BLaER1 treated with 17β-estradiol and CSF1 and Interleukin-3, amounts not matched to agents 10 nM and 100 nM (cell line): ENCODE data around the gene FTH1.
"Not testable (repeated sequence)": the region's sequence is repeated elsewhere in the genome, so short reads cannot be mapped to it uniquely, and the experiment has no call there.

Source experiments
- H3K27ac ChIP-seq, 11 experiments: shearing (Covaris generic); formaldehyde crosslinking; 2 replicates each; pipeline ENCODE4 v1.8.1; 2022
- H3K27me3 ChIP-seq, 11 experiments: shearing (Covaris generic); formaldehyde crosslinking; 2 replicates each; pipeline ENCODE4 v1.8.1; 2022
- H3K36me3 ChIP-seq, 11 experiments: shearing (Covaris generic); formaldehyde crosslinking; 2 replicates each; pipeline ENCODE4 v1.8.1; 2022
- H3K4me1 ChIP-seq, 10 experiments: shearing (Covaris generic); formaldehyde crosslinking; 2 replicates each; pipeline ENCODE4 v1.8.1; 2022
- H3K4me2 ChIP-seq, 11 experiments: shearing (Covaris generic); formaldehyde crosslinking; 2 replicates each; pipeline ENCODE4 v1.8.1; 2022
- H3K4me3 ChIP-seq, 10 experiments: shearing (Covaris generic); formaldehyde crosslinking; 2 replicates each; pipeline ENCODE4 v1.8.1; 2022
- H3K9ac ChIP-seq, 11 experiments: shearing (Covaris generic); formaldehyde crosslinking; 2 replicates each; pipeline ENCODE4 v1.8.1; 2022
- H3K9me3 ChIP-seq, 11 experiments: shearing (Covaris generic); formaldehyde crosslinking; replicated peaks in 1 of 11; 2 replicates each; pipeline ENCODE4 v1.8.1; 2022
- H4K20me1 ChIP-seq, 11 experiments: shearing (Covaris generic); formaldehyde crosslinking; 2 replicates each; pipeline ENCODE4 v1.8.1; 2022
- Cebpa-rat ChIP-seq, 11 experiments: shearing (Covaris generic); IDR thresholded peaks; 2 replicates each; pipeline ENCODE4 v1.8.1; 2022

The FTH1 gene

GRCh38 chr11:61969838-61970662 is 2.6 kb upstream of the FTH1 start:
- H3K9ac ChIP-seq: peak overlapping the region; percentile 80 to 100 (median 97); a peak in 21 of 22 replicates
- H4K20me1 ChIP-seq: peaks cover 22 to 24% (median 23%) of the 10 kb centered on the region in 11 experiments
- H3K4me3 ChIP-seq: peak overlapping the region in 5 of 10 experiments; percentile 46 to 98 (median 89); a peak in 9 of 20 replicates
- peaks cover 52 to 76% (median 68%) of the 10 kb centered on the region in 10 experiments for H3K4me1 ChIP-seq
- peaks cover 0 to 13% (median 0%) of the 10 kb centered on the region in 11 experiments; a peak in 3 of 22 replicates for H3K9me3 ChIP-seq
- H3K4me2 ChIP-seq: peak overlapping the region; percentile 84 to 98 (median 91)
- peak overlapping the region; percentile 92 to 100 (median 98) for H3K27ac ChIP-seq
- H3K36me3 ChIP-seq: peaks cover 10 to 23% (median 19%) of the 10 kb centered on the region in 11 experiments
- peak in 2 of 11 experiments; percentile 65; a peak in 2 of 22 replicates for TF ChIP-seq Cebpa-rat (IDR thresholded peaks at IDR 0.05)
- peaks cover 0 to 2% (median 0%) of the 10 kb centered on the region in 11 experiments; a peak in 1 of 22 replicates for H3K27me3 ChIP-seq

GRCh38 chr11:61969391-61969758 is 1.9 kb upstream of the FTH1 start:
- Histone ChIP-seq H3K27ac (peak overlapping the region; percentile 92 to 100 (median 98)), H3K4me1 (peaks cover 45 to 80% (median 68%) of the 10 kb centered on the region in 10 experiments), H3K4me2 (peak overlapping the region; percentile 84 to 98 (median 89); a peak in 21 of 22 replicates)

DNA sequence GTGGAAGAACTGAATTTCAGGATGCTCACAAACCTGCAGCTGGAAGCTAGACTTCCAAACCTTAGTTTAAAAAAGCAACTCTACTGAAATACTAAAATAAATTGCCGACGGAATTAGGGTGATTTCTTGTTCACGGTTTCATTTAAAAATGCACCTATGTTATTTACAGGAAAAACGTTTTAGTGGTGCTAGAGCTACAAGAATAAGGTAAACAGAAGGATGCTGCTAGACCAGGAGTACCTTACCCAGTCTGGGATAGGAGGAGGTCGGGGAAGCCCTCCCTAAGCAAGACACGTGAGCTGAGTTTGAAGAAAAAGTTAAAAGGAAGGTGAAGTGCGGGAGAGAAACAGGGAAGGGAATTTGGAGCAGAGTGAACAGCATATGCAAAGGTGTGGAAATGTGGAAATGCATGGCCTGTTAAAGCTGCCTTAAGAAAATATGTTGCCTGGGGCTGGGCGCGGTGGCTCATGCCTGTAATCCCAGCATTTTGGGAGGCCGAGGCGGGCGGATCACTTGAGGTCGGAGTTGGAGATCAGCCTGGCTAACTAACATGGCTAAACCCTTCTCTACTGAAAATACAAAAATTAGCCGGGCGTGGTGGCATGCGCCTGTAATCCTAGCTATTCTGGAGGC is 1.4 kb upstream of the FTH1 start:
- H3K4me2 ChIP-seq: peak overlapping the region; percentile 84 to 98 (median 89)
- peaks cover 29 to 36% (median 34%) of the 10 kb centered on the region in 11 experiments for H4K20me1 ChIP-seq
- H3K27ac ChIP-seq: peak overlapping the region; percentile 94 to 100 (median 98)
- TF ChIP-seq Cebpa-rat (IDR thresholded peaks at IDR 0.05): no peak
- H3K9ac ChIP-seq: peak overlapping the region; percentile 85 to 100 (median 97)
- peaks cover 40 to 81% (median 68%) of the 10 kb centered on the region in 10 experiments for H3K4me1 ChIP-seq
- peaks cover 21 to 35% (median 31%) of the 10 kb centered on the region in 11 experiments for H3K36me3 ChIP-seq
- no peaks in the 10 kb centered on the region for H3K27me3 ChIP-seq
- peaks cover 0 to 13% (median 0%) of the 10 kb centered on the region in 11 experiments; a peak in 3 of 22 replicates for H3K9me3 ChIP-seq
- peak overlapping the region; percentile 78 to 99 (median 94); a peak in 19 of 20 replicates for H3K4me3 ChIP-seq

More at GRCh38 chr11:61969391-61969758, 1.9 kb upstream of the FTH1 start:
- Histone ChIP-seq H4K20me1 (peaks cover 29 to 31% (median 30%) of the 10 kb centered on the region in 11 experiments), H3K4me3 (peak overlapping the region in 6 of 10 experiments; percentile 82 to 98 (median 94); a peak in 11 of 20 replicates), H3K9ac (peak overlapping the region in 10 of 11 experiments; percentile 85 to 100 (median 98); a peak in 17 of 22 replicates), H3K27me3 (no peaks in the 10 kb centered on the region), H3K36me3 (peaks cover 16 to 30% (median 26%) of the 10 kb centered on the region in 11 experiments), H3K9me3 (peaks cover 0 to 13% (median 0%) of the 10 kb centered on the region in 11 experiments; a peak in 3 of 22 replicates)
- TF ChIP-seq Cebpa-rat (IDR thresholded peaks at IDR 0.05): no peak

GRCh38 chr11:61967924-61968757 is 707 bp upstream of the FTH1 start:
- Histone ChIP-seq H4K20me1 (peaks cover 29 to 40% (median 37%) of the 10 kb centered on the region in 11 experiments), H3K9me3 (peaks cover 0 to 13% (median 0%) of the 10 kb centered on the region in 11 experiments; a peak in 3 of 22 replicates), H3K27ac (peak overlapping the region; percentile 94 to 100 (median 98)), H3K9ac (peak overlapping the region; percentile 85 to 100 (median 97)), H3K36me3 (peaks cover 23 to 35% (median 33%) of the 10 kb centered on the region in 11 experiments), H3K27me3 (no peaks in the 10 kb centered on the region), H3K4me1 (peaks cover 33 to 81% (median 68%) of the 10 kb centered on the region in 10 experiments), H3K4me2 (peak overlapping the region; percentile 84 to 98 (median 89)), H3K4me3 (peak overlapping the region; percentile 78 to 99 (median 94))
- TF ChIP-seq Cebpa-rat (IDR thresholded peaks at IDR 0.05): no peak

DNA sequence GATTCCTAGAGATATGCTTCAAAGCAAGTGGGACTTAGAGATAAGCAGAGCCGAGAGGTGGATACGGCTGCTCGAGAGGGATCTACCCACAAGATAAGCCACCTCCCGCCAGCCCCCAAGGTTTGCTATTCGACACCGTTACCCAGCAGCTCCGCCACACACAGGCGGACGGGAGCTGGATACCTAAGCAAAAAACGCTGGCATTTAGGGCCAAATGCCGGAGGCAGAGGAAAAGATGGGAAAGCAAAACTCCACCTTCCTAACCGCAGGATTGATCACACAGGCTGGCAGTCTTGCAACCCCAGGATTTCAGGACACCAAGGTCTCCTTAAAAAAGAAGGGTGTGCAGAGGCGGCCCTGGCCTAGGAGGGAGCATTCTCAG is 709 bp downstream of the FTH1 start:
- peak overlapping the region; percentile 94 to 100 (median 98) for H3K27ac ChIP-seq
- H4K20me1 ChIP-seq: peaks cover 29 to 54% (median 38%) of the 10 kb centered on the region in 11 experiments
- peak overlapping the region; percentile 85 to 100 (median 97) for H3K9ac ChIP-seq
- peaks cover 35 to 83% (median 70%) of the 10 kb centered on the region in 10 experiments for H3K4me1 ChIP-seq
- peaks cover 23 to 39% (median 33%) of the 10 kb centered on the region in 11 experiments for H3K36me3 ChIP-seq
- TF ChIP-seq Cebpa-rat (IDR thresholded peaks at IDR 0.05): no peak
- peaks cover 0 to 13% (median 0%) of the 10 kb centered on the region in 11 experiments; a peak in 3 of 22 replicates for H3K9me3 ChIP-seq
- peak overlapping the region; percentile 78 to 99 (median 94) for H3K4me3 ChIP-seq
- H3K4me2 ChIP-seq: peak overlapping the region; percentile 38 to 95 (median 86); a peak in 19 of 22 replicates
- H3K27me3 ChIP-seq: no peaks in the 10 kb centered on the region

DNA sequence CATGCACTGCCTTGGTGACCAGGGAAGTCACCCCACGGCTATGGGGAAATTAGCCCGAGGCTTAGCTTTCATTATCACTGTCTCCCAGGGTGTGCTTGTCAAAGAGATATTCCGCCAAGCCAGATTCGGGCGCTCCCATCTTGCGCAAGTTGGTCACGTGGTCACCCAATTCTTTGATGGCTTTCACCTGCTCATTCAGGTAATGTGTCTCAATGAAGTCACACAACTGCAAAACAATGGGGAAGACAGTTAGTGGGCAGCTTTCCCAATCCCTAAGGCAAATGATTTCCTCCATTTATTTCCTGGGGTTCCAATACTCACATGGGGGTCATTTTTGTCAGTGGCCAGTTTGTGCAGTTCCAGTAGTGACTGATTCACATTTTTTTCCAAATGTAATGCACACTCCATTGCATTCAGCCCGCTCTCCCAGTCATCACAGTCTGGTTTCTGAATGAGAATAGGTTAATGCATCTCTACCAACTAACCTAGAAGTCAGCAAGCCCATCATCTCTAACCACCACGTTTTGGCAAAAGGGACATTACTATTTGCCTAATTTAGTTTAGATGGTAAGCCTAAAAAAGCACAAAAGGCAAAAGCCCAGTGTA is 2.7 kb downstream of the FTH1 start:
- Histone ChIP-seq H4K20me1 (peaks cover 29 to 66% (median 38%) of the 10 kb centered on the region in 11 experiments), H3K36me3 (peaks cover 23 to 59% (median 33%) of the 10 kb centered on the region in 11 experiments), H3K4me1 (peaks cover 41 to 64% (median 60%) of the 10 kb centered on the region in 10 experiments), H3K27ac (peak overlapping the region; percentile 94 to 100 (median 98)), H3K4me3 (peak overlapping the region; percentile 78 to 99 (median 94)), H3K4me2 (peak overlapping the region; percentile 48 to 95 (median 86)), H3K9me3 (peaks cover 0 to 13% (median 0%) of the 10 kb centered on the region in 11 experiments; a peak in 3 of 22 replicates), H3K9ac (peak overlapping the region; percentile 85 to 100 (median 97))
- H3K27me3 ChIP-seq: not testable (repeated sequence)
- TF ChIP-seq Cebpa-rat (IDR thresholded peaks at IDR 0.05): 0 out of 22 replicates have a peak, but pooled peaks of 1 of the 11 experiments have one; percentile 42

- Histone ChIP-seq H3K27ac (peak overlapping the region; percentile 94 to 100 (median 98)), H3K27me3 (no peaks in the 10 kb centered on the region), H3K4me2 (peak overlapping the region; percentile 48 to 95 (median 86); a peak in 21 of 22 replicates), H3K4me1 (peaks cover 41 to 63% (median 56%) of the 10 kb centered on the region in 10 experiments), H4K20me1 (peaks cover 29 to 72% (median 38%) of the 10 kb centered on the region in 11 experiments), H3K9me3 (peaks cover 0 to 13% (median 0%) of the 10 kb centered on the region in 11 experiments; a peak in 3 of 22 replicates), H3K4me3 (peak overlapping the region in 9 of 10 experiments; percentile 82 to 99 (median 95); a peak in 18 of 20 replicates), H3K9ac (peak overlapping the region; percentile 85 to 100 (median 97)), H3K36me3 (peaks cover 23 to 65% (median 33%) of the 10 kb centered on the region in 11 experiments)
- no peak; a peak in 2 of 22 replicates for TF ChIP-seq Cebpa-rat (IDR thresholded peaks at IDR 0.05)
These were observed 3.3 kb downstream of the FTH1 start for GRCh38 chr11:61964058-61964665.
